PC-9 (cell line): ENCODE data around the gene IBA57. TPM values are rescaled to one million over a fixed set of nuclear protein-coding genes. Genes with fewer than 3 reads are reported as not detected.

Experiments used
- BruUV-seq: library from RNA; stranded (reverse); fragments of 400-500 nt; replicated peaks from 2 replicates; lab custom pipeline; 2021; lab: Mats Ljungman, UMichigan
- CTCF ChIA-PET: fragments of 300-600 bp; sonication (Branson Sonifier 250); formaldehyde crosslinking; loops from one replicate; lab custom pipeline; 2022; ENCODE audit warnings: antibody characterized with exemption; lab: Charles Lee
- POLR2A ChIA-PET: fragments of 300-600 bp; sonication (Branson Sonifier 250); formaldehyde crosslinking; loops from one replicate; lab custom pipeline; 2022; ENCODE audit warnings: antibody characterized with exemption; ENCODE audit not compliant: unreplicated experiment; lab: Charles Lee
- DNase-seq, 2 experiments: peaks; one replicate each; pipeline versions ENCODE4 v3.0.0 to v3.0.0-alpha.2; 2015 to 2022; ENCODE audit warnings: mixed read lengths in 1 of 2
- H2AFZ ChIP-seq: fragments of 200-600 bp; sonication (generic); 2 replicates; pipeline ENCODE4 v1.8.1; 2017; ENCODE audit warnings: antibody characterized with exemption
- H3F3A ChIP-seq: fragments of 200-600 bp; sonication (generic); 2 replicates; pipeline ENCODE4 v1.8.1; 2017; ENCODE audit warnings: antibody characterized with exemption, mild to moderate bottlenecking, low read depth; ENCODE audit not compliant: insufficient read depth
- H3K27ac ChIP-seq: fragments of 200-600 bp; sonication (generic); 2 replicates; pipeline ENCODE4 v1.6.1; 2016; ENCODE audit warnings: mixed run types
- H3K27me3 ChIP-seq: fragments of 200-600 bp; sonication (generic); 2 replicates; pipeline ENCODE4 v1.6.1; 2016; ENCODE audit warnings: low read depth, mixed run types; ENCODE audit not compliant: insufficient read depth
- H3K36me3 ChIP-seq: fragments of 200-600 bp; sonication (generic); 2 replicates; pipeline ENCODE4 v1.6.1; 2016; ENCODE audit warnings: low read depth, mixed run types
- H3K4me1 ChIP-seq: fragments of 200-600 bp; sonication (generic); replicated peaks from 2 replicates; pipeline ENCODE4 v1.6.1; 2016; ENCODE audit warnings: mixed run types; ENCODE audit not compliant: insufficient read depth
- H3K4me2 ChIP-seq: fragments of 200-600 bp; sonication (generic); 2 replicates; pipeline ENCODE4 v1.6.1; 2017; ENCODE audit warnings: mixed run types
- H3K4me3 ChIP-seq: fragments of 200-600 bp; sonication (generic); 2 replicates; pipeline ENCODE4 v1.6.1; 2016; ENCODE audit warnings: mixed run types
- H3K79me2 ChIP-seq: fragments of 200-600 bp; sonication (generic); 2 replicates; pipeline ENCODE4 v1.6.1; 2017; ENCODE audit warnings: low read depth, mixed run types
- H3K9me2 ChIP-seq: fragments of 200-600 bp; sonication (generic); 2 replicates; pipeline ENCODE4 v1.8.1; 2017; ENCODE audit warnings: mild to moderate bottlenecking; ENCODE audit not compliant: insufficient read depth
- H3K9me3 ChIP-seq: fragments of 200-600 bp; sonication (generic); 2 replicates; pipeline ENCODE4 v1.8.1; 2016; ENCODE audit warnings: low read depth; ENCODE audit not compliant: insufficient read depth
- H4K20me1 ChIP-seq: fragments of 200-600 bp; sonication (generic); 2 replicates; pipeline ENCODE4 v1.8.1; 2017; ENCODE audit not compliant: insufficient read depth
- CTCF ChIP-seq: fragments of 200-600 bp; sonication (generic); conservative IDR thresholded peaks from 2 replicates; pipeline ENCODE4 v1.6.1; 2017; ENCODE audit warnings: mixed run types, antibody characterized with exemption, mild to moderate bottlenecking, moderate library complexity
- EZH2 ChIP-seq: fragments of 200-600 bp; sonication (generic); IDR thresholded peaks from 2 replicates; pipeline ENCODE4 v1.8.0; 2017; ENCODE audit warnings: antibody characterized with exemption, low read depth
- intact Hi-C: fragments of 100-400 bp; cut with micrococcal nuclease; formaldehyde crosslinking; loops from one replicate; pipeline ENCODE4 v1.10.0; 2022; ENCODE audit not compliant: unreplicated experiment
- total RNA-seq: library from RNA; stranded (reverse); gene quantifications from 2 replicates; pipeline ENCODE4 v1.2.3, GENCODE V29; 2021

The IBA57 gene
- total RNA-seq, 1 experiment from 2014 or later: 7.8 TPM

- Histone ChIP-seq H3K4me1 (no peaks in the 10 kb centered on the region), H3K9me2 (no peaks in the 10 kb centered on the region), H3K4me3 (no peak overlapping the region), H3K9me3 (no peaks in the 10 kb centered on the region), H3K27me3 (no peaks in the 10 kb centered on the region), H3K36me3 (no peaks in the 10 kb centered on the region), H3K4me2 (no peak overlapping the region), H3K27ac (no peak overlapping the region), H2AFZ (no peak overlapping the region), H3F3A (no peaks in the 10 kb centered on the region), H3K79me2 (no peaks in the 10 kb centered on the region), H4K20me1 (no peaks in the 10 kb centered on the region)
- ChIA-PET POLR2A (interaction anchor here (0.7 kb wide), 1 partner anchor 54 kb away, joined by 6 read pairs; no protein-coding TSS in a partner anchor), CTCF (no interaction called here)
- no peak for DNase-seq
- no peak for TF ChIP-seq CTCF
- TF ChIP-seq EZH2: no peak
- intact Hi-C loops: no loop called here
- BruUV-seq: no TSS peak
These were observed 52.1 kb downstream of the IBA57 start for GRCh38 chr1:228217551-228218344.

- ChIA-PET POLR2A (no interaction called here), CTCF (no interaction called here)
- Histone ChIP-seq H4K20me1 (no peaks in the 10 kb centered on the region), H3K36me3 (no peaks in the 10 kb centered on the region), H3K4me3 (no peak overlapping the region), H3K9me3 (no peaks in the 10 kb centered on the region), H3K9me2 (no peaks in the 10 kb centered on the region), H3F3A (no peaks in the 10 kb centered on the region), H3K27ac (no peak overlapping the region), H3K27me3 (no peaks in the 10 kb centered on the region), H3K4me1 (no peaks in the 10 kb centered on the region), H3K4me2 (no peak overlapping the region), H3K79me2 (no peaks in the 10 kb centered on the region), H2AFZ (no peak overlapping the region)
- no peak for DNase-seq
- TF ChIP-seq EZH2: no peak
- TF ChIP-seq CTCF: no peak
- BruUV-seq: no TSS peak
- intact Hi-C loops: no loop called here
These were observed 53.1 kb downstream of the IBA57 start for GRCh38 chr1:228218513-228219244.

- TF ChIP-seq EZH2 (no peak), CTCF (no peak)
- H3K4me2 ChIP-seq: no peak overlapping the region
- intact Hi-C loops: no loop called here
- H4K20me1 ChIP-seq: no peaks in the 10 kb centered on the region
- ChIA-PET POLR2A (no interaction called here), CTCF (no interaction called here)
- no peak for DNase-seq
- no peaks in the 10 kb centered on the region for H3K27me3 ChIP-seq
- no peak overlapping the region for H3K27ac ChIP-seq
- no peaks in the 10 kb centered on the region for H3K79me2 ChIP-seq
- H3K4me3 ChIP-seq: no peak overlapping the region
- H3F3A ChIP-seq: no peaks in the 10 kb centered on the region
- no peaks in the 10 kb centered on the region for H3K36me3 ChIP-seq
- no peaks in the 10 kb centered on the region for H3K9me3 ChIP-seq
- H3K9me2 ChIP-seq: no peaks in the 10 kb centered on the region
- H3K4me1 ChIP-seq: no peaks in the 10 kb centered on the region
- no TSS peak for BruUV-seq
- no peak overlapping the region for H2AFZ ChIP-seq
These were observed 53.8 kb downstream of the IBA57 start for GRCh38 chr1:228219245-228219961.
